Ascending aorta (tissue), 2 donors: ENCODE measurements around the gene WAPL. TPM values are rescaled to one million over a fixed set of nuclear protein-coding genes. Genes with fewer than 3 reads are reported as not detected.
A peak's percentile ranks its signal among the peaks of the same experiment; 100 is the strongest.
"Not testable (repeated sequence)": the region's sequence is repeated elsewhere in the genome, so short reads cannot be mapped to it uniquely, and the experiment has no call there.

Experiments used
- DNase-seq, 2 donors: peaks; one replicate each; pipeline ENCODE4 v3.0.0-alpha.2; 2019; ENCODE audit warnings: low spot score in 2 of 2
- H3K27ac ChIP-seq, 2 donors: fragments of 200-600 bp; sonication (generic); one replicate each; pipeline ENCODE4 v1.5.1; 2016 to 2017; ENCODE audit warnings: mild to moderate bottlenecking in 1 of 2
- H3K27me3 ChIP-seq: fragments of 200-600 bp; sonication (generic); one replicate; pipeline ENCODE4 v1.5.1; 2017
- H3K36me3 ChIP-seq, 2 donors: fragments of 200-600 bp; sonication (generic); one replicate each; pipeline ENCODE4 v1.5.1; 2016
- H3K4me1 ChIP-seq, 2 donors: fragments of 200-600 bp; sonication (generic); one replicate each; pipeline ENCODE4 v1.5.1; 2016 to 2017; ENCODE audit warnings: mild to moderate bottlenecking in 1 of 2
- H3K4me3 ChIP-seq, 2 donors: fragments of 200-600 bp; sonication (generic); one replicate each; pipeline ENCODE4 v1.5.1; 2016 to 2017; ENCODE audit warnings: mild to moderate bottlenecking in 1 of 2
- H3K9me3 ChIP-seq, 2 donors: fragments of 200-600 bp; sonication (generic); one replicate each; pipeline ENCODE4 v1.5.1; 2016
- CTCF ChIP-seq, 3 experiments: fragments of 200-600 bp in 2 of 3; fragments of 450-650 bp in 1 of 3; sonication (generic) in 2 of 3; IDR thresholded peaks; one replicate each; pipeline ENCODE4 v1.5.1; 2016 to 2019; ENCODE audit warnings: antibody characterized with exemption in 3 of 3, mild to moderate bottlenecking in 1 of 3, moderate library complexity in 1 of 3
- intact Hi-C: fragments of 100-400 bp; cut with DNase I; formaldehyde crosslinking; loops from one replicate; pipeline ENCODE4 v1.15.1; 2023
- total RNA-seq: library from RNA; depleted of rRNA; stranded (reverse); fragments of >200 nt; gene quantifications from one replicate; pipeline ENCODE4 v1.1.0, GENCODE V29; 2016

WAPL gene
- total RNA-seq, 1 donor from 2014 or later: 14.7 TPM

DNA sequence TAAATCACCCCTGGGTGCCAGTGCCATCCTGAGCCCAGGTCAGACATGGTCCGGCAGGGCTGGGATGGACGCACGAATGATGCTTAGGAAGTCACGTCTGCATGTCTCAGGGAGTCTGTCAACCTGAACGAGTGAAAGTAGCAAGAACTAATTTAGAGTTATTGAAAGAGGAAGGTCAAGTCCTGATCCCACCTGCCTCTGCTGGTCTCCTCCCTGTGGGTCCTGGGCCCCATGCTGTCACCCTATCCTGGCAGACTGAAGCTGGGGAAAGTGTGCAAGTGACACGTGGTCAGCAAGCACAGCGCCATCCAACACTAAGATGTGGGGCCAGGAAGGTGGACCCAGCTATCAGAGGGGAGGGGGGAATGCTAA, 128.9 kb downstream of the WAPL start:
- H3K27ac ChIP-seq: no peak overlapping the region
- intact Hi-C loops: loop anchor here (10.0 kb wide), 1 partner anchor 812 kb away; no protein-coding TSS in a partner anchor
- no peaks in the 10 kb centered on the region for H3K36me3 ChIP-seq
- H3K4me3 ChIP-seq: no peak overlapping the region
- no peaks in the 10 kb centered on the region for H3K4me1 ChIP-seq
- no peak for TF ChIP-seq CTCF (IDR thresholded peaks at IDR 0.05)
- H3K27me3 ChIP-seq: peaks cover 11% of the 10 kb centered on the region
- no peak for DNase-seq
- H3K9me3 ChIP-seq: no peaks in the 10 kb centered on the region

- Histone ChIP-seq H3K36me3 (no peaks in the 10 kb centered on the region), H3K4me3 (no peak overlapping the region), H3K4me1 (no peaks in the 10 kb centered on the region), H3K27ac (no peak overlapping the region), H3K9me3 (no peaks in the 10 kb centered on the region), H3K27me3 (peaks cover 11% of the 10 kb centered on the region)
- TF ChIP-seq CTCF (IDR thresholded peaks at IDR 0.05): no peak
- no peak for DNase-seq
- intact Hi-C loops: loop anchor here (10.0 kb wide), 1 partner anchor 813 kb away; no protein-coding TSS in a partner anchor
These were observed 129.4 kb downstream of the WAPL start for GRCh38 chr10:86391986-86392722.

DNA sequence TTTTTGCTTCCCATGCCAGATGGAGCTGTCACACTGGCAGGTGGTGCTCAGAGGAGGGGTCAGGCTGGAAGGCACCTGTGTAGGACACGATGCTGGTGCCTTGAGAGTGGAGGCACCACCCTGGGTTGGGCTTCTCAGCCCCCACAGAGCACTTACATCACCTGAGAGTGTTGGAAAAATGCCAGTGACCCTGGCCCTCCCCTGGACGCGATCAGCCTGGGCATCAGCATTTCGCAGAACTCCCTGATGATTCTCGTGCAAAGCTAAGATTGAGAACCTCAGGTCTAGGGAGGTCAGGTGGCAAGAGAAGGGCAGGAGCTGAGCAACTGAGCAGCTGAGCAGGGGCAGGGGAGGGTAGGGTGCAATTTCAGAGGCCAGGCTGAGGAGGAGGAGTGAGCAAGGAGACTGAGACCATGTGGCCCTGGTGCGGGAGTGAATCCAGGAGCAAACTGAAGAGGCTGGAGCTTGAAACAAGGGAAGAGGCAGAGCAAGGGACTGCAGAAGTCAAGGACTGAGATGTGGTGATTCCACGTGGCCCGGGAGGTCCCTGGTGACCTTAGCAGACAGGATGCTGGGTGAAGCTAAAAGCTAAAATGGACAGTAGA, 130.3 kb downstream of the WAPL start:
- H3K4me1 ChIP-seq: no peaks in the 10 kb centered on the region
- H3K27me3 ChIP-seq: peaks cover 11% of the 10 kb centered on the region
- DNase-seq: no peak
- H3K27ac ChIP-seq: no peak overlapping the region
- no peak overlapping the region for H3K4me3 ChIP-seq
- TF ChIP-seq CTCF (IDR thresholded peaks at IDR 0.05): no peak
- no peaks in the 10 kb centered on the region for H3K9me3 ChIP-seq
- H3K36me3 ChIP-seq: no peaks in the 10 kb centered on the region
- intact Hi-C loops: loop anchor here (10.0 kb wide), 1 partner anchor 813 kb away; no protein-coding TSS in a partner anchor

DNA sequence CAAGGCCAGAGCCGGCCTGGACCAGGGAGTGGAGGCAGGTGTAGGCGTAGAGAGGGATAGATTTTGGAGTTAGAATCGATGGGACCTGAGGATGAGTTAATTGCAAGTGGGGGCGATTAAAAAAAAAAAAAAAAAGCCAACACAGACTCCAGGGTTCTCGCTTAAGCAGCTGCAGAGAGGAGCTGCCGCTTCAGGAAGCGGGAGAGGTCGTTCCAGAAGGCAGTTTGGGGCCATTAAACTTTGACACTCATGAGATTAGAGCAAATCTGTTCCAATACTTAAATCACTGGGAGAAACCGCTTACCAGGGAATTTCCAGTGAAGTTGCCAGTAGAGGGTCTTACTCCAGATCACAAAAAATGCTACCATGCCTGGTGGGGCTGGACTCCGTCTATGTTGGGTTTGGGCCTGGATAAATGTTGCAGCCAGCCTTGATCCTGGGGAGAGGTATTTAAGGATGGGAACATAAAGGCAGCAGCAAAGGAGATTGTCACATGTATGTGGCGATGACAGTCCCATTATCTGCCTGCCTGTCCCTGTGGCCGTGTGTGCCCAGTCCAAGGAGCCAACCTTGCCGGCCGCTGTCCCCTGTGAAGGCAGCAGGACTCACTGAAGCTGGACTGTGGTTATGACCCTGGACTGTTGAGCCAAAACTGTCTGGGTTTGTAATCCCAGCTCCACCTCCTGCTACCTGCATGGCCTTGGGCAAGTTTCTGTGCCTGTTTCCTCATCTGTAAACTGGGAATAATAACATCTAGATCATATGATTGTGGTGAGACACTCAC, 131.1 kb downstream of the WAPL start:
- no peak for TF ChIP-seq CTCF (IDR thresholded peaks at IDR 0.05)
- H3K36me3 ChIP-seq: no peaks in the 10 kb centered on the region
- no peak overlapping the region for H3K27ac ChIP-seq
- DNase-seq: no peak
- intact Hi-C loops: loop anchor here (10.0 kb wide), 1 partner anchor 814 kb away; no protein-coding TSS in a partner anchor
- no peaks in the 10 kb centered on the region for H3K9me3 ChIP-seq
- H3K4me3 ChIP-seq: no peak overlapping the region
- peaks cover 11% of the 10 kb centered on the region for H3K27me3 ChIP-seq
- H3K4me1 ChIP-seq: no peaks in the 10 kb centered on the region

DNA sequence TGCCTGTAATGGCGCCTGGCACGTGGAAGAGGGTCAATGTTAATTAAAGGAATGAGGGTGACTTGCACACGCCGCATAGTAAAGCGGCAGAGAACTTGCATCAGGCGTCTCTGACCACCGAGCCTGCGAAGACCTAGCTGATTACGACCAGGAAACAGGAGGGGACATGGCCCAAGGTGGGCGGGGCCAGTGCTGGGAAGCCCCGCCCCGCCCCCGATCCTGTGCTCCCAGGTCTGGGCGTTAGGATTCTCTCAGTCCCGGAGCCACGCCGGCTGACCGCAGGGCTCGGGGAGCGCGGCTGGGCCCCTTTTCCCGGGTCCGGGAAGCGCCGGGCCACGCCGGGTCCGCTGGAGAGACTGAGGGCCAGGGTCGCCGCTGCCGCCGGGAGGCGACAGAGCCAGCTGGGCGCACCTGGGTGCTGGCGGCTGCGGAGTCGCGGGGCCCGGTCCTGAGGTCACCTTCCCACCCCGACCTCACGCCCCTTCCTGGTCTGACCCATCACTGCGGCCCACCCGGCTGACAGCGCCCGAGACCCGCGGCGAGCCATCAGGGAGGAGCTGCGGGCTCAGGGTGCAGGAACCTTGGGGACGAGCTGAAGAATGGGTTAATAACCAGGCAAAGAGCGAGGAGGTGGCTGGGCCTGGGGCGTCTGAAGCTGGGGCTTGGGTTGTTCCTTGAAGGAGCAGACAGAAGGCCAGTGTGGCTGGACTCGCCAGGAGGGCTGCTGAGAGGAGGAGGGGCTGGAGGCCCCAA, 132.0 kb downstream of the WAPL start:
- Histone ChIP-seq H3K4me1 (no peaks in the 10 kb centered on the region), H3K36me3 (no peaks in the 10 kb centered on the region), H3K4me3 (peak overlapping the region; percentile 18 to 39), H3K9me3 (no peaks in the 10 kb centered on the region), H3K27me3 (peaks cover 11% of the 10 kb centered on the region), H3K27ac (no peak overlapping the region)
- no peak for DNase-seq
- TF ChIP-seq CTCF (IDR thresholded peaks at IDR 0.05): no peak
- intact Hi-C loops: loop anchor here (10.0 kb wide), 1 partner anchor 815 kb away; no protein-coding TSS in a partner anchor

- H3K4me3 ChIP-seq: peak overlapping the region; percentile 18 to 39
- intact Hi-C loops, H3K27ac ChIP-seq, H3K36me3 ChIP-seq, H3K4me1 ChIP-seq, DNase-seq, H3K9me3 ChIP-seq: not testable (repeated sequence)
- H3K27me3 ChIP-seq: peaks cover 11% of the 10 kb centered on the region
These were observed 132.5 kb downstream of the WAPL start for GRCh38 chr10:86389109-86389440.
